Stomach (tissue), 9 donors: Measurements from ENCODE around the gene GRM4. TPM values are rescaled to one million over a fixed set of nuclear protein-coding genes. Genes with fewer than 3 reads are reported as not detected.
"Not testable (repeated sequence)": the region's sequence is repeated elsewhere in the genome, so short reads cannot be mapped to it uniquely, and the experiment has no call there.

Experiments
- DNase-seq, 2 donors: peaks; one replicate each; pipeline versions ENCODE4 v3.0.0 to v3.0.0-alpha.2; 2013 to 2019
- H3K27ac ChIP-seq, 5 donors: fragments of 200-600 bp in 4 of 5; sonication (generic) in 4 of 5; one replicate each; pipeline ENCODE4 v1.5.1; 2013 to 2019; ENCODE audit warnings: mild to moderate bottlenecking in 1 of 5, moderate library complexity in 1 of 5
- H3K27me3 ChIP-seq, 3 donors: fragments of 200-600 bp; sonication (generic); one replicate each; pipeline ENCODE4 v1.5.1; 2017 to 2019; ENCODE audit warnings: mixed run types in 1 of 3
- H3K36me3 ChIP-seq, 4 donors: fragments of 200-600 bp; sonication (generic); 1 replicate in 3 of 4; 2 replicates in 1 of 4; pipeline ENCODE4 v1.5.1; 2016 to 2019
- H3K4me1 ChIP-seq, 4 donors: fragments of 200-600 bp; sonication (generic); one replicate each; pipeline ENCODE4 v1.5.1; 2016 to 2019
- H3K4me3 ChIP-seq, 4 donors: fragments of 200-600 bp; sonication (generic) in 3 of 4; one replicate each; pipeline ENCODE4 v1.5.1; 2016 to 2019; ENCODE audit warnings: mild to moderate bottlenecking in 1 of 4
- H3K9me3 ChIP-seq, 4 donors: fragments of 200-600 bp; sonication (generic); one replicate each; pipeline ENCODE4 v1.5.1; 2016 to 2019
- EP300 ChIP-seq: sonication (generic); formaldehyde crosslinking; IDR thresholded peaks from one replicate; pipeline ENCODE4 v1.6.1; 2017; ENCODE audit warnings: antibody characterized with exemption
- POLR2A ChIP-seq, 4 donors: fragments of 450-650 bp; IDR thresholded peaks; one replicate each; pipeline ENCODE4 v1.6.1; 2016; ENCODE audit warnings: antibody characterized with exemption in 4 of 4, control low read depth in 2 of 4, mild to moderate bottlenecking in 1 of 4, moderate library complexity in 1 of 4
- POLR2AphosphoS5 ChIP-seq, 3 donors: sonication (generic); formaldehyde crosslinking; IDR thresholded peaks; one replicate each; pipeline ENCODE4 v1.6.1; 2016; ENCODE audit warnings: antibody characterized with exemption in 3 of 3
- WGBS, 5 donors: extraction: QIAGEN DNeasy Blood & Tissue Kit in 3 of 5; methylation state at CpG; one replicate each; pipeline versions ENCODE4 v1.1.5 to v1.1.7; 2013 to 2018; 5-methylcytosine and 5-hydroxymethylcytosine counted together
- intact Hi-C: fragments of 100-400 bp; cut with DNase I; formaldehyde crosslinking; loops from one replicate; pipeline ENCODE4 v1.15.1; 2023; ENCODE audit warnings: low total_unique reads
- polyA plus RNA-seq, 3 donors: library from polyadenylated mRNA; stranded (reverse); fragments of 200-250 nt; gene quantifications; one replicate each; pipeline ENCODE4 v1.2.3, GENCODE V29; 2013
- total RNA-seq, 5 donors: library from RNA; depleted of rRNA; stranded (reverse); fragments of >200 nt; gene quantifications; one replicate each; pipeline versions ENCODE4 v1.1.0 to v1.2.3, GENCODE V29; 2014 to 2016
- TF ChIP-seq, protein P1 (sequence below), 7 experiments: fragments of 450-650 bp in 4 of 7; fragments of 200-600 bp in 3 of 7; sonication (generic) in 3 of 7; IDR thresholded peaks; one replicate each; pipeline ENCODE4 v1.5.1; 2016 to 2019; ENCODE audit warnings: antibody characterized with exemption in 7 of 7, control low read depth in 2 of 7, mild to moderate bottlenecking in 1 of 7
- donor health status: healthy with polysubstance abuse.
- donor health status: Bipolar disorder and iron deficiency.
- donor health status: healthy.

The GRM4 gene
- total and polyA plus RNA-seq, 8 donors, result 0.55 TPM; not detected in 7

DNA sequence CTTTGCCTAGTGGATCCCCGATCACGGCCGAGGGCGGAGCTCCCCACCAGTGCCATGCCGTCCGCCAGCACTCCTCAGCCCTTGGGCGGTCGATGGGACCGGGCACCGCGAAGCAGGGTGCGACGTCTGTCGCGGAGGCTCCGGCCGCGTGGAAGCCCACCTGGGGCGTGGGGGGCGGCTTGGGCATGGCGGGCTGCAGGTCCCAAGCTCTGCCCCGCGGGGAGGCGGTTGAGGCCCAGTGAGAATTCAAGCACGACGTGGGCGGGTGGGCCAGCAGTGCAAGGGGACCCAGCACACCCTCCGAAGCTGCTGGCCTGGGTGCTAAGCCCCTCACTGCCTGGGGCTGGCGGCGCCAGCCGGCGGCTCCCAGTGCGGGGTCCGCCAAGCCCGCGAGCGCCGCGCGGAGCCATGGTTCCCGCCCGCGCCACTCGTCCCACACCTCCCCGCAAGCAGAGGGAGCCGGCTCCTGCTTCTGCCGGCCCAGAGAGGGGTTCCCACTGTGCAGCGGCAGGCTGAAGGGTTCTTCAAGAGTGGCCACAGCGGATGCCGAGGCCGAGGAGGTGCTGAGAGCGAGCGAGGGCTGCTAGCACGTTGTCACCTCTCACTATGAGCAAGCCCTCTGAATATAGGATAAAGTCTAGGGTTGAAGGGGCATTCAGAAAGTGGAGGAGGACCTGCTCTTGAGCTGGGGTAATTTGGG is 128.6 kb downstream of the GRM4 start:
- Histone ChIP-seq H3K4me1 (peaks cover 0 to 8% (median 4%) of the 10 kb centered on the region in 4 donors), H3K36me3 (no peaks in the 10 kb centered on the region), H3K27ac (no peak overlapping the region), H3K9me3 (no peaks in the 10 kb centered on the region), H3K27me3 (peaks cover 0 to 10% (median 0%) of the 10 kb centered on the region in 3 donors), H3K4me3 (no peak overlapping the region)
- DNase-seq, result no peak
- no peak for TF ChIP-seq POLR2AphosphoS5 (IDR thresholded peaks at IDR 0.05)
- TF ChIP-seq EP300, result no peak
- TF ChIP-seq, protein P1, sequence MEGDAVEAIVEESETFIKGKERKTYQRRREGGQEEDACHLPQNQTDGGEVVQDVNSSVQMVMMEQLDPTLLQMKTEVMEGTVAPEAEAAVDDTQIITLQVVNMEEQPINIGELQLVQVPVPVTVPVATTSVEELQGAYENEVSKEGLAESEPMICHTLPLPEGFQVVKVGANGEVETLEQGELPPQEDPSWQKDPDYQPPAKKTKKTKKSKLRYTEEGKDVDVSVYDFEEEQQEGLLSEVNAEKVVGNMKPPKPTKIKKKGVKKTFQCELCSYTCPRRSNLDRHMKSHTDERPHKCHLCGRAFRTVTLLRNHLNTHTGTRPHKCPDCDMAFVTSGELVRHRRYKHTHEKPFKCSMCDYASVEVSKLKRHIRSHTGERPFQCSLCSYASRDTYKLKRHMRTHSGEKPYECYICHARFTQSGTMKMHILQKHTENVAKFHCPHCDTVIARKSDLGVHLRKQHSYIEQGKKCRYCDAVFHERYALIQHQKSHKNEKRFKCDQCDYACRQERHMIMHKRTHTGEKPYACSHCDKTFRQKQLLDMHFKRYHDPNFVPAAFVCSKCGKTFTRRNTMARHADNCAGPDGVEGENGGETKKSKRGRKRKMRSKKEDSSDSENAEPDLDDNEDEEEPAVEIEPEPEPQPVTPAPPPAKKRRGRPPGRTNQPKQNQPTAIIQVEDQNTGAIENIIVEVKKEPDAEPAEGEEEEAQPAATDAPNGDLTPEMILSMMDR (IDR thresholded peaks at IDR 0.05), result no peak
- no peak for TF ChIP-seq POLR2A (IDR thresholded peaks at IDR 0.05)
- intact Hi-C loops, result no loop called here
- 92 to 96% (median 94%) methylated on average over 24 to 54 of the region's 54 CpGs for WGBS, 5 donors

DNA sequence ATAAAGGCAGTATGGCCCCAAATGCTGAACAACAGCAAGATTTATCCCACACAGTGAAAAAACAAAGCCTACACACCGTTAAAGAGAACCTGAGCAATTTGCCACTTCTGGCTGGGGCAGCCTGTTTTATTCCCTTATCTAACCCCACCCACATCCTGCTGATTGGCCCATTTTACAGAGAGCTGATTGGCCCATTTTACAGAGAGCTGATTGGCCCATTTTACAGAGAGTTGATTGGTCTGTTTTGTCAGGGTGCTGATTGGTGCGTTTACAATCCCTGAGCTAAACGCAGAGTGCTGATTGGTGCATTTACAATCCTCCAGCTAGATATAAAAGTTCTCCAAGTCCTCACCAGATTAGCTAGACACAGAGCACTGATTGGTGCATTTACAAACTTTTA is 129.3 kb downstream of the GRM4 start:
- intact Hi-C loops, H3K4me3 ChIP-seq, H3K36me3 ChIP-seq, DNase-seq, H3K4me1 ChIP-seq, H3K27me3 ChIP-seq, H3K9me3 ChIP-seq, H3K27ac ChIP-seq: not testable (repeated sequence)
- 86 to 96% (median 89%) methylated on average over 3 of the region's 3 CpGs for WGBS, 5 donors

DNA sequence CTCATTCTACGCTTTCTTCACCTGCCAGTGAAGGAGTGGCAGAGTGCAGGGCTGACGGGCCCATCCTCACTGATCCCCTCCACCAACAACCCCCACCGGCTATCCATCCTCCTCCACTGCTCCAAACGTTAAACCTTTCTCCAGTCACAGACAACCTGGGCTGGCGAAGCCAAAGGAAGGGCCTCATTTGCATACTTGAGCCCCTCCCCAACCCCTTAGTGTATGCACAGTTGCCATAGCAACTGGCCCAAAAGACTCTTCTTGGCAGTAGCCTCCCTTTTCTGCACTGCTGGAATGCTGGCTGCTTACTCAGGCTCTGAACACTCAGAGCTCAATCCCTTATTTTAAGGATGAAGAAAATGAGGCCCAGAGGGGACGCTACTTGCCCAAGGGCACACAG is 130.3 kb downstream of the GRM4 start:
- Histone ChIP-seq H3K9me3 (no peaks in the 10 kb centered on the region), H3K36me3 (no peaks in the 10 kb centered on the region), H3K4me1 (no peaks in the 10 kb centered on the region), H3K4me3 (no peak overlapping the region), H3K27me3 (peaks cover 0 to 5% (median 0%) of the 10 kb centered on the region in 3 donors), H3K27ac (no peak overlapping the region)
- no peak for TF ChIP-seq POLR2AphosphoS5 (IDR thresholded peaks at IDR 0.05)
- no peak for TF ChIP-seq EP300
- TF ChIP-seq POLR2A (IDR thresholded peaks at IDR 0.05), result no peak
- TF ChIP-seq, protein P1 (IDR thresholded peaks at IDR 0.05), result no peak
- intact Hi-C loops, result no loop called here
- DNase-seq, result peak in 1 of 2 donors; percentile 75
- 57 to 85% (median 77%) methylated on average over 6 of the region's 6 CpGs for WGBS, 5 donors

DNA sequence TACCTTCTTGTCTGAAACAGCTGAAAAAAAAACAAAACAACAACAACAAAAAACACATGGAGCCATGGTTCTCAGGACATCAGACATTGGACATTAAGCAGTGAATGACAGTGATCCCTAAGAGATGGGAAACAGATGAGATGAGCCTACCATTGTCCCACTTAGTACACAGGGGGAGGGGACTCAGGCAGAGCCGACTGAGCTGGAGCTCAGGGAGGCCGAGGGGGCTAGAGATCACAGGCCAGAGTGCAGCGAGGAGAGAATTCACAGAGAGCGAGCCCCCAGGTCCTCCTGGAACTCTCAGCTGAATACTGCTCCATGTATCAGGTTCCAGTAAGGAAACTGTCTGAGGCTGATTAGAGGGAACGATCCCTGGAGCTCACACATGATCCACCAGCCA is 134.6 kb downstream of the GRM4 start:
- WGBS, 5 donors, result 53 to 64% (median 55%) methylated on average over 5 of the region's 5 CpGs
- Histone ChIP-seq H3K4me1 (peaks cover 0 to 2% (median 0%) of the 10 kb centered on the region in 4 donors), H3K36me3 (no peaks in the 10 kb centered on the region), H3K9me3 (no peaks in the 10 kb centered on the region), H3K4me3 (no peak overlapping the region), H3K27me3 (peaks cover 0 to 24% (median 0%) of the 10 kb centered on the region in 3 donors), H3K27ac (no peak overlapping the region)
- no peak for TF ChIP-seq POLR2A (IDR thresholded peaks at IDR 0.05)
- intact Hi-C loops, result no loop called here
- DNase-seq, result no peak

DNA sequence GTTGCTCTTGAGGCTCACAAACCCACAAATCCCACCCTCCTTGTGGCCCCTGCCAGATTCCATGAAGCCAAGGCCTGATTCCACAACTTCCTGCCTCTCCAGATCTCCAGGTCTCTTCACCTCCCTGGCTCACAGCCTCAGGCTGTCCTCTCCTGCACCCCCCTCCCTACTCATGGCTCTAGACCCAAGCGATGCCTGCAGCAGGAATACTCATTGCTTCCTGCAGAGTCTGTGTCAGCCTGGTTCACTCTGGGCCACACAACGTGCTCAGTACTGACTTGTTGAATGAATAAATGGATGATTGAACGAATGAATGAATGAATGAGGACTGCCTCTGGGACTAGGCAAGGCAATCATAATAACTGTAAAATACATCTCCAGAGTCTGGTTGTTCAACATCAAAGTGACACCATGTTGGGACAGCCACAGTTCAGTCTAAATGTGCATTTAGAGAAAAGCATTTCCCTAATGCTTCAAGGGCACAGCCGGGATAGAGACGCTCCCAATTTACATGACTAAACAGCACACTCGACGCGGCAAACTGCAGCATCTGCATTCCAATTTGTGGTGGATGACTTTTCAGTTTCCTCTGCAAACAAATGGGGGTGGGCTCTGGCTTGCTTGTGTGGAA is 139.9 kb downstream of the GRM4 start:
- intact Hi-C loops, result no loop called here
- 44 to 54% (median 52%) methylated on average over 8 of the region's 8 CpGs for WGBS, 5 donors
- TF ChIP-seq POLR2A (IDR thresholded peaks at IDR 0.05), result no peak
- no peak for TF ChIP-seq EP300
- TF ChIP-seq, protein P1 (IDR thresholded peaks at IDR 0.05), result no peak
- TF ChIP-seq POLR2AphosphoS5 (IDR thresholded peaks at IDR 0.05), result no peak
- peaks cover 0 to 17% (median 15%) of the 10 kb centered on the region in 4 donors for H3K4me1 ChIP-seq
- no peaks in the 10 kb centered on the region for H3K36me3 ChIP-seq
- H3K27ac ChIP-seq, result peak overlapping the region in 1 of 5 donors; percentile 20
- DNase-seq, result no peak
- H3K4me3 ChIP-seq, result no peak overlapping the region
- peaks cover 0 to 33% (median 0%) of the 10 kb centered on the region in 3 donors for H3K27me3 ChIP-seq
- no peaks in the 10 kb centered on the region for H3K9me3 ChIP-seq
